Smooth muscle cell (in vitro differentiated cells): ENCODE measurements around the gene ANO10. TPM values are rescaled to one million over a fixed set of nuclear protein-coding genes. Genes with fewer than 3 reads are reported as not detected.

Experiments used
- DNase-seq: peaks from one replicate; lab custom pipeline; 2025; ENCODE audit not compliant: unreplicated experiment; lab: John Stamatoyannopoulos, UW
- H2AFZ ChIP-seq: fragments of 200-600 bp; sonication (generic); 2 replicates; pipeline ENCODE4 v1.6.0; 2016; ENCODE audit warnings: antibody characterized with exemption, low read depth, mild to moderate bottlenecking
- H3F3A ChIP-seq: fragments of 200-600 bp; sonication (generic); 2 replicates; pipeline ENCODE4 v1.6.0; 2017; ENCODE audit warnings: antibody characterized with exemption, low read depth
- H3K27ac ChIP-seq: fragments of 200-600 bp; sonication (generic); 2 replicates; pipeline ENCODE4 v1.5.1; 2016; ENCODE audit warnings: low read depth, mild to moderate bottlenecking
- H3K27me3 ChIP-seq: fragments of 200-600 bp; sonication (generic); 2 replicates; pipeline ENCODE4 v1.6.1; 2016; ENCODE audit warnings: low read depth, mild to moderate bottlenecking
- H3K36me3 ChIP-seq: fragments of 200-600 bp; sonication (generic); 2 replicates; pipeline ENCODE4 v1.5.1; 2016; ENCODE audit warnings: low read depth
- H3K4me1 ChIP-seq: fragments of 200-600 bp; sonication (generic); 2 replicates; pipeline ENCODE4 v1.5.1; 2016; ENCODE audit warnings: low read depth
- H3K4me2 ChIP-seq: fragments of 200-600 bp; sonication (generic); 2 replicates; pipeline ENCODE4 v1.6.0; 2016; ENCODE audit warnings: mild to moderate bottlenecking
- H3K4me3 ChIP-seq: fragments of 200-600 bp; sonication (generic); 2 replicates; pipeline ENCODE4 v1.5.1; 2016; ENCODE audit warnings: mild to moderate bottlenecking
- H3K79me2 ChIP-seq: fragments of 200-600 bp; sonication (generic); 2 replicates; pipeline ENCODE4 v1.6.0; 2016; ENCODE audit warnings: low read depth, mild to moderate bottlenecking
- H3K9ac ChIP-seq: fragments of 200-600 bp; sonication (generic); 2 replicates; pipeline ENCODE4 v1.6.0; 2016; ENCODE audit warnings: low read depth
- H3K9me3 ChIP-seq: fragments of 200-600 bp; sonication (generic); replicated peaks from 2 replicates; pipeline ENCODE4 v1.5.1; 2016; ENCODE audit warnings: low read depth
- H4K20me1 ChIP-seq: fragments of 200-600 bp; sonication (generic); 2 replicates; pipeline ENCODE4 v1.6.0; 2016; ENCODE audit warnings: low read depth
- WGBS: methylation state at CpG from one replicate; pipeline ENCODE4 v1.1.7; 2016; ENCODE audit warnings: low lambda C conversion rate; 5-methylcytosine and 5-hydroxymethylcytosine counted together
- polyA plus RNA-seq: library from polyadenylated mRNA; unstranded; fragments of >200 nt; fragmentation: Nextera tagmentation; extraction: Ambion mirVana; gene quantifications from 2 replicates; pipeline ENCODE4 v1.2.1, GENCODE V29; 2016
- total RNA-seq: library from RNA; depleted of rRNA; stranded (reverse); fragments of >200 nt; gene quantifications from 2 replicates; pipeline ENCODE4 v1.2.3, GENCODE V29; 2014
- TF ChIP-seq, protein P1 (sequence below): fragments of 200-600 bp; sonication (generic); IDR thresholded peaks from 2 replicates; pipeline ENCODE4 v1.5.1; 2017; ENCODE audit warnings: borderline replicate concordance, mild to moderate bottlenecking, antibody characterized with exemption; ENCODE audit not compliant: insufficient read depth, poor library complexity, severe bottlenecking

Gene ANO10
- total and polyA plus RNA-seq, 2 experiments from 2014 or later: 19.2 to 25.3 TPM

DNA sequence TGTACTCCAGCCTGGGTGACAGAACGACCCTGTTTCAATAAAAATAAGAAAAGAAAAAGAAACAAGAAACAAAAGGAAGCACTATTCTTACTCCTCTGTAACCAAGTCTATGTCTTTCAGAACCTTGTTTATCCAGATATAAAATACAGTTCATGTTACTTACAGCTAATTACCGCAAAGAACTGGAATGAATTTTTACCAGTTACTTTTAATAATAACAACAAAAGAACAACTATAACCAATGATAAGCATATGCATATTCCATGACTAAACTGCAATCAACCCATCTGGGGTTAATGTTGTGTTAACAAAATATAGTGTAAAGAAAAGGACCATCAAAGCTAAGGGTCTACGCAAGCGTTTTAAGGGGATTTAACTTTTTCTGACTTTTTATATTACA is 212.3 kb downstream of the ANO10 start:
- Histone ChIP-seq H2AFZ (no peak overlapping the region), H3K4me1 (no peaks in the 10 kb centered on the region), H3K27ac (no peak overlapping the region), H3K4me3 (no peak overlapping the region), H3K27me3 (no peaks in the 10 kb centered on the region), H3K9me3 (no peaks in the 10 kb centered on the region), H3F3A (no peaks in the 10 kb centered on the region), H4K20me1 (no peaks in the 10 kb centered on the region), H3K4me2 (no peak overlapping the region), H3K36me3 (no peaks in the 10 kb centered on the region), H3K9ac (no peak overlapping the region), H3K79me2 (no peaks in the 10 kb centered on the region)
- TF ChIP-seq, protein P1, sequence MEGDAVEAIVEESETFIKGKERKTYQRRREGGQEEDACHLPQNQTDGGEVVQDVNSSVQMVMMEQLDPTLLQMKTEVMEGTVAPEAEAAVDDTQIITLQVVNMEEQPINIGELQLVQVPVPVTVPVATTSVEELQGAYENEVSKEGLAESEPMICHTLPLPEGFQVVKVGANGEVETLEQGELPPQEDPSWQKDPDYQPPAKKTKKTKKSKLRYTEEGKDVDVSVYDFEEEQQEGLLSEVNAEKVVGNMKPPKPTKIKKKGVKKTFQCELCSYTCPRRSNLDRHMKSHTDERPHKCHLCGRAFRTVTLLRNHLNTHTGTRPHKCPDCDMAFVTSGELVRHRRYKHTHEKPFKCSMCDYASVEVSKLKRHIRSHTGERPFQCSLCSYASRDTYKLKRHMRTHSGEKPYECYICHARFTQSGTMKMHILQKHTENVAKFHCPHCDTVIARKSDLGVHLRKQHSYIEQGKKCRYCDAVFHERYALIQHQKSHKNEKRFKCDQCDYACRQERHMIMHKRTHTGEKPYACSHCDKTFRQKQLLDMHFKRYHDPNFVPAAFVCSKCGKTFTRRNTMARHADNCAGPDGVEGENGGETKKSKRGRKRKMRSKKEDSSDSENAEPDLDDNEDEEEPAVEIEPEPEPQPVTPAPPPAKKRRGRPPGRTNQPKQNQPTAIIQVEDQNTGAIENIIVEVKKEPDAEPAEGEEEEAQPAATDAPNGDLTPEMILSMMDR: no peak
- no peak for DNase-seq
- 88% methylated on average over 4 of the region's 4 CpGs for WGBS

GRCh38 chr3:43406643-43407023 is 215.2 kb downstream of the ANO10 start:
- Histone ChIP-seq H3K27ac (no peak overlapping the region), H3K36me3 (no peaks in the 10 kb centered on the region)
- DNase-seq: no peak

GRCh38 chr3:43405888-43406642 is 215.7 kb downstream of the ANO10 start:
- DNase-seq: no peak
- no peaks in the 10 kb centered on the region for H3K4me1 ChIP-seq
- no peak overlapping the region for H3K4me3 ChIP-seq
- no peaks in the 10 kb centered on the region for H3K27me3 ChIP-seq
- no peaks in the 10 kb centered on the region for H3K79me2 ChIP-seq
- H4K20me1 ChIP-seq: no peaks in the 10 kb centered on the region
- H3K9me3 ChIP-seq: no peaks in the 10 kb centered on the region
- TF ChIP-seq, protein P1: no peak
- H3K9ac ChIP-seq: no peak overlapping the region
- H3K27ac ChIP-seq: no peak overlapping the region
- H2AFZ ChIP-seq: no peak overlapping the region
- H3K4me2 ChIP-seq: no peak overlapping the region
- WGBS: 80% methylated on average over 11 of the region's 11 CpGs
- no peaks in the 10 kb centered on the region for H3F3A ChIP-seq
- H3K36me3 ChIP-seq: no peaks in the 10 kb centered on the region

More at GRCh38 chr3:43406643-43407023, 215.2 kb downstream of the ANO10 start:
- Histone ChIP-seq H3K4me2 (no peak overlapping the region), H3K79me2 (no peaks in the 10 kb centered on the region), H2AFZ (no peak overlapping the region), H4K20me1 (no peaks in the 10 kb centered on the region), H3K9ac (no peak overlapping the region), H3F3A (no peaks in the 10 kb centered on the region), H3K27me3 (no peaks in the 10 kb centered on the region), H3K9me3 (no peaks in the 10 kb centered on the region), H3K4me1 (no peaks in the 10 kb centered on the region), H3K4me3 (no peak overlapping the region)
- WGBS: 96% methylated on average over 4 of the region's 4 CpGs
- TF ChIP-seq, protein P1: no peak
